Left ventricle myocardium inferior (tissue), 1 donor: ENCODE data around the gene MTMR11. TPM values are rescaled to one million over a fixed set of nuclear protein-coding genes. Genes with fewer than 3 reads are reported as not detected.
A peak's percentile ranks its signal among the peaks of the same experiment; 100 is the strongest.
"Not testable (repeated sequence)": the region's sequence is repeated elsewhere in the genome, so short reads cannot be mapped to it uniquely, and the experiment has no call there.

Source experiments
- DNase-seq: peaks from one replicate; pipeline ENCODE4 v3.0.0-alpha.2; 2020
- H3K27ac ChIP-seq: fragments of 200-600 bp; replicated peaks from 2 replicates; pipeline ENCODE4 v1.8.0; 2021
- H3K27me3 ChIP-seq: fragments of 200-600 bp; 2 replicates; pipeline ENCODE4 v1.8.0; 2021; ENCODE audit warnings: low read depth
- H3K36me3 ChIP-seq: fragments of 200-600 bp; 2 replicates; pipeline ENCODE4 v1.8.0; 2021
- H3K4me1 ChIP-seq: fragments of 200-600 bp; 2 replicates; pipeline ENCODE4 v1.8.0; 2021
- H3K4me3 ChIP-seq: fragments of 200-600 bp; 2 replicates; pipeline ENCODE4 v1.8.0; 2021; ENCODE audit warnings: mild to moderate bottlenecking, moderate library complexity
- H3K9me3 ChIP-seq: fragments of 200-600 bp; replicated peaks from 2 replicates; pipeline ENCODE4 v1.8.0; 2021
- CTCF ChIP-seq: fragments of 200-600 bp; IDR thresholded peaks from 2 replicates; pipeline ENCODE4 v1.8.0; 2021; ENCODE audit warnings: antibody characterized with exemption, mild to moderate bottlenecking, borderline replicate concordance
- intact Hi-C: fragments of 100-400 bp; cut with micrococcal nuclease; formaldehyde crosslinking; loops from one replicate; pipeline ENCODE4 v1.11.0; 2022
- total RNA-seq: library from RNA; stranded (reverse); fragmentation: NEBNext Ultra II Directional; extraction: Animal tissue kit (Norgen Biotek cat#: 25700); gene quantifications from one replicate; pipeline ENCODE4 v1.2.1, GENCODE V29; 2021
- donor health status: DM: no; HTN: yes; CAD: no; lungs with severe emphysema.

Gene MTMR11
- total RNA-seq, 1 donor from 2014 or later = 4.9 TPM

DNA sequence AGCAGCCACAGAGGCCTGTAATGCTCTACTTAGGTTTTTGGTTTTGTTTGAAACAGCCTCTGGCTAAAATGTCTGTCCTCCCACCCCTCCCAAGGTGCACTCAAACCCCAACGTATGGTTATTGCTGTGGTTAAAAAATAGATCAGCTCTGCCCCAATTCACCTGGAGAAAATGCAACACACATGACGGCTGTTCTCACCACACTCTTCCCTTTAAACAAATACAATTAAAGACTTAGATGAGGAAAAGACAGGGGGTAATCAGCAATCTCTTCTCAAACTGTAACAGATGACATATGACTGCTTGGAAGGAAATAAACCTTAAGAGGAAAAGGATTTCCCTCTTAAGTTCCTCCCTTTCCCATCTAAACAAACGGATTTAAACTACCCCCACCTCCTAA lies 6.2 kb upstream of the MTMR11 start:
- no peaks in the 10 kb centered on the region for H3K9me3 ChIP-seq
- H3K27ac ChIP-seq = peak overlapping the region; percentile 55
- H3K36me3 ChIP-seq = peaks cover 45% of the 10 kb centered on the region
- no peak for DNase-seq
- H3K27me3 ChIP-seq = no peaks in the 10 kb centered on the region
- no peak overlapping the region for H3K4me3 ChIP-seq
- peaks cover 32% of the 10 kb centered on the region for H3K4me1 ChIP-seq
- intact Hi-C loops = loop anchor here (5.0 kb wide), 1 partner anchor 51 kb away; no protein-coding TSS in a partner anchor
- TF ChIP-seq CTCF = no peak

GRCh38 chr1:149942207-149942606 lies 5.5 kb upstream of the MTMR11 start:
- no peak overlapping the region for H3K4me3 ChIP-seq
- peaks cover 38% of the 10 kb centered on the region for H3K36me3 ChIP-seq
- intact Hi-C loops = loop anchor here (5.0 kb wide), 1 partner anchor 50 kb away; no protein-coding TSS in a partner anchor
- no peaks in the 10 kb centered on the region for H3K9me3 ChIP-seq
- DNase-seq = no peak
- no peaks in the 10 kb centered on the region for H3K27me3 ChIP-seq
- peak overlapping the region; percentile 55 for H3K27ac ChIP-seq
- peaks cover 38% of the 10 kb centered on the region for H3K4me1 ChIP-seq
- peak; percentile 46 for TF ChIP-seq CTCF

DNA sequence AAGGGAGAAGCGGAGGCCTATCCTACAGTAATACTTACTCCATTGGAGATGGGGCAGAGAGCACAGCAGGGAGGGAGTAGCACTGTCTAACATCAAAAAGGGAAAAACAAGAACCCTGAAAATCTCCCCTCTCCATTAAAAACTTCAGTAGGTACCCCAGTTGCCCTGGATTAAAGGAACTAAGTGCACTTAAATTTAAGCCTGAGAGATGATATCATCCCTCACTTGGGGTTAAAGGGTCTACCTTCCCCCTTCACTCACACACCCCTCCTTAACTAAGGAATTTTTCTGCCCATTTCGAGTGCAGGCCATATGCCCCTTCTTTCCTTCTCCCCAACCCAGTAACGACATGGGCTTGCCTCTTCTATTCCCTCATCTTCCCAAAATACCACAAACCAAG lies 3.7 kb upstream of the MTMR11 start:
- Histone ChIP-seq H3K9me3 (no peaks in the 10 kb centered on the region), H3K36me3 (peaks cover 20% of the 10 kb centered on the region), H3K4me1 (peaks cover 56% of the 10 kb centered on the region), H3K4me3 (no peak overlapping the region), H3K27ac (peak overlapping the region; percentile 86), H3K27me3 (no peaks in the 10 kb centered on the region)
- no peak for DNase-seq
- TF ChIP-seq CTCF = no peak
- intact Hi-C loops = loop anchor here (5.0 kb wide), 1 partner anchor 48 kb away; no protein-coding TSS in a partner anchor

GRCh38 chr1:149938668-149939003 lies 2.0 kb upstream of the MTMR11 start:
- H3K27me3 ChIP-seq, intact Hi-C loops, H3K9me3 ChIP-seq, DNase-seq, H3K36me3 ChIP-seq: not testable (repeated sequence)
- H3K4me3 ChIP-seq = peak overlapping the region; percentile 50
- H3K27ac ChIP-seq = peak overlapping the region; percentile 86
- peaks cover 61% of the 10 kb centered on the region for H3K4me1 ChIP-seq

- no peak for DNase-seq
- Histone ChIP-seq H3K9me3 (no peaks in the 10 kb centered on the region), H3K4me1 (peaks cover 60% of the 10 kb centered on the region), H3K27ac (peak overlapping the region; percentile 86), H3K4me3 (no peak overlapping the region), H3K27me3 (no peaks in the 10 kb centered on the region), H3K36me3 (no peaks in the 10 kb centered on the region)
- intact Hi-C loops = no loop called here
- TF ChIP-seq CTCF = no peak
Measured at GRCh38 chr1:149937759-149938158, 1.1 kb upstream of the MTMR11 start.

- no peak for DNase-seq
- intact Hi-C loops = no loop called here
- Histone ChIP-seq H3K9me3 (no peaks in the 10 kb centered on the region), H3K27ac (peak overlapping the region; percentile 86), H3K4me1 (peaks cover 54% of the 10 kb centered on the region), H3K4me3 (peak overlapping the region; percentile 69), H3K36me3 (no peaks in the 10 kb centered on the region), H3K27me3 (no peaks in the 10 kb centered on the region)
- TF ChIP-seq CTCF = no peak
Measured at GRCh38 chr1:149936992-149937705, 470 bp upstream of the MTMR11 start.
